K562 (cell line): ENCODE measurements around the gene PSRC1. TPM values are rescaled to one million over a fixed set of nuclear protein-coding genes. Genes with fewer than 3 reads are reported as not detected.

Experiments used
- CBX3 ChIP-seq, 2 experiments: IDR thresholded peaks; 1 replicate in 1 of 2; 2 replicates in 1 of 2; pipeline ENCODE4 v1.6.1; 2012; ENCODE audit warnings: inconsistent platforms in 2 of 2, low read length in 2 of 2, borderline replicate concordance in 1 of 2, control low read depth in 1 of 2
- EGR1 ChIP-seq: fragments of 450-650 bp; conservative IDR thresholded peaks from 2 replicates; pipeline ENCODE4 v1.6.1; 2017; ENCODE audit warnings: mild to moderate bottlenecking
- EHMT2 ChIP-seq: fragments of 450-650 bp; IDR thresholded peaks from 2 replicates; pipeline ENCODE4 v1.6.1; 2018; ENCODE audit warnings: antibody characterized with exemption
- GATAD2B ChIP-seq: fragments of 450-650 bp; IDR thresholded peaks from 2 replicates; pipeline ENCODE4 v1.6.1; 2017; ENCODE audit warnings: mild to moderate bottlenecking, borderline replicate concordance
- MBD2 ChIP-seq: sonication (generic); IDR thresholded peaks from 2 replicates; pipeline ENCODE4 v1.6.1; 2016; ENCODE audit warnings: low read depth, borderline replicate concordance
- OTX1 ChIP-seq: fragments of 450-650 bp; formaldehyde crosslinking; IDR thresholded peaks from 2 replicates; pipeline ENCODE4 v1.4.0; 2022; ENCODE audit warnings: mild to moderate bottlenecking
- TEAD4 ChIP-seq, 2 experiments: sonication (generic) in 1 of 2; formaldehyde crosslinking in 1 of 2; IDR thresholded peaks; 2 replicates each; pipeline versions ENCODE4 v1.6.1 to v1.8.0; 2012 to 2022; ENCODE audit warnings: borderline replicate concordance in 1 of 2, inconsistent platforms in 1 of 2, low read length in 1 of 2, mild to moderate bottlenecking in 1 of 2, missing genetic modification reagents in 1 of 2
- polyA plus RNA-seq, 8 experiments: library from polyadenylated mRNA; depleted of rRNA in 4 of 8; stranded (reverse) in 5 of 8; unstranded in 3 of 8; fragments of >200 nt; fragmentation: Nextera tagmentation in 2 of 8; fragmentation: Illumina TruSeq in 1 of 8; extraction: Ambion mirVana in 2 of 8; extraction: Trizol in 1 of 8; gene quantifications; 2 replicates each; pipeline versions ENCODE4 v1.2.1 to v1.2.3, GENCODE V29; 2011 to 2014; ENCODE audit warnings: inconsistent platforms in 1 of 8, missing spikeins in 1 of 8
- total RNA-seq, 7 experiments: library from RNA; depleted of rRNA in 6 of 7; stranded (reverse); fragments of >200 nt in 6 of 7; fragmentation: Illumina TruSeq in 2 of 7; extraction: Trizol in 2 of 7; gene quantifications; 2 replicates each; pipeline versions ENCODE4 v1.2.1 to v1.2.3, GENCODE V29; 2011 to 2021; ENCODE audit warnings: low replicate concordance in 1 of 7
- TF ChIP-seq, protein P1 (sequence below), 2 experiments: fragments of 150-350 bp in 1 of 2; IDR thresholded peaks; 2 replicates each; pipeline ENCODE4 v1.6.1; 2012 to 2016; ENCODE audit warnings: low read depth in 2 of 2, low read length in 2 of 2, mild to moderate bottlenecking in 1 of 2, moderate library complexity in 1 of 2
- TF ChIP-seq, protein P2 (sequence below): fragments of 450-650 bp; formaldehyde crosslinking; conservative IDR thresholded peaks from 2 replicates; pipeline ENCODE4 v1.4.0; 2022; ENCODE audit warnings: mild to moderate bottlenecking, missing genetic modification characterization
- TF ChIP-seq, protein P3 (sequence below): fragments of 450-650 bp; IDR thresholded peaks from 2 replicates; pipeline ENCODE4 v1.6.1; 2016; ENCODE audit warnings: antibody characterized with exemption

The PSRC1 gene
- total and polyA plus RNA-seq, 9 of the 15 experiments (the other 6 are each of a cell fraction or from before 2014, with no cell fraction given) = 6.5 to 65.2 (median 39.3) TPM

- TF ChIP-seq EHMT2 = peak; percentile 72
- no peak for TF ChIP-seq MBD2
- TF ChIP-seq GATAD2B = no peak
- TF ChIP-seq, protein P1, sequence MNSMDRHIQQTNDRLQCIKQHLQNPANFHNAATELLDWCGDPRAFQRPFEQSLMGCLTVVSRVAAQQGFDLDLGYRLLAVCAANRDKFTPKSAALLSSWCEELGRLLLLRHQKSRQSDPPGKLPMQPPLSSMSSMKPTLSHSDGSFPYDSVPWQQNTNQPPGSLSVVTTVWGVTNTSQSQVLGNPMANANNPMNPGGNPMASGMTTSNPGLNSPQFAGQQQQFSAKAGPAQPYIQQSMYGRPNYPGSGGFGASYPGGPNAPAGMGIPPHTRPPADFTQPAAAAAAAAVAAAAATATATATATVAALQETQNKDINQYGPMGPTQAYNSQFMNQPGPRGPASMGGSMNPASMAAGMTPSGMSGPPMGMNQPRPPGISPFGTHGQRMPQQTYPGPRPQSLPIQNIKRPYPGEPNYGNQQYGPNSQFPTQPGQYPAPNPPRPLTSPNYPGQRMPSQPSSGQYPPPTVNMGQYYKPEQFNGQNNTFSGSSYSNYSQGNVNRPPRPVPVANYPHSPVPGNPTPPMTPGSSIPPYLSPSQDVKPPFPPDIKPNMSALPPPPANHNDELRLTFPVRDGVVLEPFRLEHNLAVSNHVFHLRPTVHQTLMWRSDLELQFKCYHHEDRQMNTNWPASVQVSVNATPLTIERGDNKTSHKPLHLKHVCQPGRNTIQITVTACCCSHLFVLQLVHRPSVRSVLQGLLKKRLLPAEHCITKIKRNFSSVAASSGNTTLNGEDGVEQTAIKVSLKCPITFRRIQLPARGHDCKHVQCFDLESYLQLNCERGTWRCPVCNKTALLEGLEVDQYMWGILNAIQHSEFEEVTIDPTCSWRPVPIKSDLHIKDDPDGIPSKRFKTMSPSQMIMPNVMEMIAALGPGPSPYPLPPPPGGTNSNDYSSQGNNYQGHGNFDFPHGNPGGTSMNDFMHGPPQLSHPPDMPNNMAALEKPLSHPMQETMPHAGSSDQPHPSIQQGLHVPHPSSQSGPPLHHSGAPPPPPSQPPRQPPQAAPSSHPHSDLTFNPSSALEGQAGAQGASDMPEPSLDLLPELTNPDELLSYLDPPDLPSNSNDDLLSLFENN (IDR thresholded peaks at IDR 0.05; ENCODE audit: low read depth in 2 of 2, low read length in 2 of 2) = no peak
- TF ChIP-seq EGR1 = no peak
- TF ChIP-seq CBX3 (IDR thresholded peaks at IDR 0.05; ENCODE audit: borderline replicate concordance in 1 of 2, low read length in 2 of 2) = no peak
- TF ChIP-seq, protein P2, sequence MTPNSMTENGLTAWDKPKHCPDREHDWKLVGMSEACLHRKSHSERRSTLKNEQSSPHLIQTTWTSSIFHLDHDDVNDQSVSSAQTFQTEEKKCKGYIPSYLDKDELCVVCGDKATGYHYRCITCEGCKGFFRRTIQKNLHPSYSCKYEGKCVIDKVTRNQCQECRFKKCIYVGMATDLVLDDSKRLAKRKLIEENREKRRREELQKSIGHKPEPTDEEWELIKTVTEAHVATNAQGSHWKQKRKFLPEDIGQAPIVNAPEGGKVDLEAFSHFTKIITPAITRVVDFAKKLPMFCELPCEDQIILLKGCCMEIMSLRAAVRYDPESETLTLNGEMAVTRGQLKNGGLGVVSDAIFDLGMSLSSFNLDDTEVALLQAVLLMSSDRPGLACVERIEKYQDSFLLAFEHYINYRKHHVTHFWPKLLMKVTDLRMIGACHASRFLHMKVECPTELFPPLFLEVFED (CRISPR knock-in tag) = peak; percentile 79
- TF ChIP-seq, protein P3, sequence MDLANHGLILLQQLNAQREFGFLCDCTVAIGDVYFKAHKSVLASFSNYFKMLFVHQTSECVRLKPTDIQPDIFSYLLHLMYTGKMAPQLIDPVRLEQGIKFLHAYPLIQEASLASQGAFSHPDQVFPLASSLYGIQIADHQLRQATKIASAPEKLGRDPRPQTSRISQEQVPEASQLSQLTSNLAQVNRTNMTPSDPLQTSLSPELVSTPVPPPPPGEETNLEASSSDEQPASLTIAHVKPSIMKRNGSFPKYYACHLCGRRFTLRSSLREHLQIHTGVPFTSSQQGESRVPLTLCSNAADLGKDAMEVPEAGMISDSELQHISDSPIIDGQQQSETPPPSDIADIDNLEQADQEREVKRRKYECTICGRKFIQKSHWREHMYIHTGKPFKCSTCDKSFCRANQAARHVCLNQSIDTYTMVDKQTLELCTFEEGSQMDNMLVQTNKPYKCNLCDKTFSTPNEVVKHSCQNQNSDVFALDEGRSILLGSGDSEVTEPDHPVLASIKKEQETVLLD = 0 out of 2 replicates have a peak, but pooled peaks have one; percentile 26
- TF ChIP-seq TEAD4 (IDR thresholded peaks at IDR 0.05; ENCODE audit: low read length) = no peak
- TF ChIP-seq TEAD4 (CRISPR knock-in tag; IDR thresholded peaks at IDR 0.05; ENCODE audit: borderline replicate concordance) = no peak
- TF ChIP-seq OTX1 (CRISPR knock-in tag) = peak; percentile 76
- TF ChIP-seq, all 486 proteins: peak for 22
Measured at GRCh38 chr1:109301874-109302273, 18.9 kb upstream of the PSRC1 start (continued).
